NB4 (cell line): ENCODE data around the gene CDC14A.

ENCODE experiments used
- DNase-seq: peaks from one replicate; pipeline ENCODE4 v3.0.0; 2010; ENCODE audit warnings: low read depth
- H3K4me3 ChIP-seq: one replicate; pipeline ENCODE4 v1.5.1; 2011; ENCODE audit warnings: mild to moderate bottlenecking, low read depth, low read length, moderate library complexity
- CTCF ChIP-seq: IDR thresholded peaks from one replicate; pipeline ENCODE4 v1.5.1; 2012; ENCODE audit warnings: low read depth, low read length
- MAX ChIP-seq: IDR thresholded peaks from 2 replicates; pipeline ENCODE4 v1.6.1; 2011; ENCODE audit warnings: low read depth, low read length
- MYC ChIP-seq: IDR thresholded peaks from 2 replicates; pipeline ENCODE4 v1.6.1; 2011; ENCODE audit warnings: low read depth, low read length
- POLR2A ChIP-seq: IDR thresholded peaks from 2 replicates; pipeline ENCODE4 v1.6.1; 2011; ENCODE audit warnings: mild to moderate bottlenecking; ENCODE audit not compliant: insufficient read length; ENCODE audit errors: extremely low read depth

The CDC14A gene

GRCh38 chr1:100411574-100411973, 59.3 kb downstream of the CDC14A start:
- TF ChIP-seq CTCF (no peak), MAX (no peak), MYC (no peak), POLR2A (no peak)
- H3K4me3 ChIP-seq, result no peak overlapping the region
- DNase-seq, result no peak

GRCh38 chr1:100413035-100413434, 60.7 kb downstream of the CDC14A start:
- DNase-seq, result no peak
- no peak overlapping the region for H3K4me3 ChIP-seq
- no peak for TF ChIP-seq CTCF
- no peak for TF ChIP-seq POLR2A
- TF ChIP-seq MYC, result no peak
- TF ChIP-seq MAX, result no peak

GRCh38 chr1:100414693-100415497, 62.6 kb downstream of the CDC14A start:
- TF ChIP-seq CTCF (no peak), POLR2A (no peak), MAX (no peak), MYC (no peak)
- DNase-seq, result peak; percentile 78
- H3K4me3 ChIP-seq, result no peak overlapping the region

GRCh38 chr1:100415498-100415778, 63.1 kb downstream of the CDC14A start:
- TF ChIP-seq MYC (no peak), CTCF (no peak), MAX (no peak), POLR2A (no peak)
- no peak for DNase-seq
- no peak overlapping the region for H3K4me3 ChIP-seq

GRCh38 chr1:100419072-100419471, 66.8 kb downstream of the CDC14A start:
- no peak for DNase-seq
- TF ChIP-seq CTCF (no peak), MYC (no peak), POLR2A (no peak)

More at GRCh38 chr1:100419072-100419471, 66.8 kb downstream of the CDC14A start:
- H3K4me3 ChIP-seq, result no peak overlapping the region
